HEK293 (cell line): ENCODE measurements around the gene PTK7.
A peak's percentile ranks its signal among the peaks of the same experiment; 100 is the strongest.

Experiments used
- GLI2 ChIP-seq: fragments of 450-650 bp; formaldehyde crosslinking; IDR thresholded peaks from 2 replicates; pipeline ENCODE4; 2017; ENCODE audit warnings: missing biosample characterization, missing genetic modification characterization, low read depth, borderline replicate concordance
- GLIS2 ChIP-seq: fragments of 450-650 bp; formaldehyde crosslinking; IDR thresholded peaks from 2 replicates; pipeline ENCODE4 v1.5.1; 2016; ENCODE audit warnings: missing biosample characterization, missing genetic modification characterization
- HIC1 ChIP-seq: fragments of 450-650 bp; formaldehyde crosslinking; IDR thresholded peaks from 2 replicates; pipeline ENCODE4 v1.5.1; 2016; ENCODE audit warnings: missing biosample characterization, missing genetic modification characterization
- IKZF3 ChIP-seq: fragments of 450-650 bp; IDR thresholded peaks from 2 replicates; pipeline ENCODE4 v1.5.0; 2018; ENCODE audit warnings: missing biosample characterization, mild to moderate bottlenecking, missing genetic modification characterization, moderate library complexity
- OSR2 ChIP-seq: fragments of 450-650 bp; formaldehyde crosslinking; IDR thresholded peaks from 2 replicates; pipeline ENCODE4 v1.5.1; 2016; ENCODE audit warnings: missing biosample characterization, missing genetic modification characterization
- PATZ1 ChIP-seq: fragments of 450-650 bp; formaldehyde crosslinking; IDR thresholded peaks from 2 replicates; pipeline ENCODE4 v1.5.1; 2016; ENCODE audit warnings: missing biosample characterization, missing genetic modification characterization
- PRDM1 ChIP-seq: fragments of 450-650 bp; formaldehyde crosslinking; IDR thresholded peaks from 2 replicates; pipeline ENCODE4; 2016; ENCODE audit warnings: missing biosample characterization, missing genetic modification characterization
- SETDB1 ChIP-seq: IDR thresholded peaks from one replicate; pipeline ENCODE4 v1.6.1; 2017; ENCODE audit warnings: mild to moderate bottlenecking, low read length, moderate library complexity, mixed read lengths; ENCODE audit not compliant: insufficient read length
- ZBTB44 ChIP-seq: fragments of 450-650 bp; IDR thresholded peaks from 2 replicates; pipeline ENCODE4 v1.5.1; 2018; ENCODE audit warnings: missing biosample characterization, mild to moderate bottlenecking, missing genetic modification characterization
- ZBTB48 ChIP-seq: fragments of 450-650 bp; formaldehyde crosslinking; IDR thresholded peaks from 2 replicates; pipeline ENCODE4 v1.5.1; 2016; ENCODE audit warnings: missing biosample characterization, missing genetic modification characterization
- ZBTB7A ChIP-seq: fragments of 450-650 bp; formaldehyde crosslinking; IDR thresholded peaks from 2 replicates; pipeline ENCODE4 v1.5.1; 2016; ENCODE audit warnings: low read depth, missing biosample characterization, missing genetic modification characterization
- ZNF114 ChIP-seq: fragments of 450-650 bp; formaldehyde crosslinking; IDR thresholded peaks from 2 replicates; pipeline ENCODE4 v1.5.0; 2017; ENCODE audit warnings: missing biosample characterization, missing genetic modification characterization
- ZNF155 ChIP-seq: fragments of 450-650 bp; formaldehyde crosslinking; IDR thresholded peaks from 2 replicates; pipeline ENCODE4 v1.5.1; 2016; ENCODE audit warnings: missing biosample characterization, missing genetic modification characterization
- ZNF169 ChIP-seq: fragments of 450-650 bp; formaldehyde crosslinking; IDR thresholded peaks from 2 replicates; pipeline ENCODE4 v1.5.1; 2016; ENCODE audit warnings: missing biosample characterization, missing genetic modification characterization
- ZNF19 ChIP-seq: fragments of 450-650 bp; formaldehyde crosslinking; IDR thresholded peaks from 2 replicates; pipeline ENCODE4; 2016; ENCODE audit warnings: missing biosample characterization, missing genetic modification characterization, low read depth
- ZNF214 ChIP-seq: fragments of 450-650 bp; formaldehyde crosslinking; IDR thresholded peaks from 2 replicates; pipeline ENCODE4 v1.5.1; 2017; ENCODE audit warnings: missing biosample characterization, mild to moderate bottlenecking, missing genetic modification characterization, borderline replicate concordance
- ZNF26 ChIP-seq: fragments of 450-650 bp; formaldehyde crosslinking; IDR thresholded peaks from 2 replicates; pipeline ENCODE4 v1.5.1; 2016; ENCODE audit warnings: missing biosample characterization, missing genetic modification characterization
- ZNF366 ChIP-seq: fragments of 450-650 bp; formaldehyde crosslinking; conservative IDR thresholded peaks from 2 replicates; pipeline ENCODE4 v1.5.1; 2016; ENCODE audit warnings: missing biosample characterization, missing genetic modification characterization
- ZNF473 ChIP-seq: fragments of 450-650 bp; formaldehyde crosslinking; IDR thresholded peaks from 2 replicates; pipeline ENCODE4 v1.5.1; 2017; ENCODE audit warnings: missing biosample characterization, missing genetic modification characterization
- ZNF518A ChIP-seq: fragments of 450-650 bp; formaldehyde crosslinking; conservative IDR thresholded peaks from 2 replicates; pipeline ENCODE4 v1.5.1; 2016; ENCODE audit warnings: low read depth, missing biosample characterization, missing genetic modification characterization
- ZNF623 ChIP-seq: fragments of 450-650 bp; formaldehyde crosslinking; IDR thresholded peaks from 2 replicates; pipeline ENCODE4 v1.5.1; 2016; ENCODE audit warnings: missing biosample characterization, missing genetic modification characterization
- ZNF629 ChIP-seq: fragments of 450-650 bp; formaldehyde crosslinking; IDR thresholded peaks from 2 replicates; pipeline ENCODE4 v1.5.1; 2017; ENCODE audit warnings: missing biosample characterization, missing genetic modification characterization
- ZNF639 ChIP-seq: fragments of 450-650 bp; formaldehyde crosslinking; IDR thresholded peaks from 2 replicates; pipeline ENCODE4 v1.5.1; 2016; ENCODE audit warnings: missing biosample characterization, missing genetic modification characterization
- ZNF792 ChIP-seq: fragments of 450-650 bp; formaldehyde crosslinking; IDR thresholded peaks from 2 replicates; pipeline ENCODE4 v1.5.1; 2016; ENCODE audit warnings: missing biosample characterization, missing genetic modification characterization

PTK7 gene

GRCh38 chr6:43060034-43060754 lies 15.9 kb upstream of the PTK7 start (continued):
- TF ChIP-seq ZNF518A (tag by site-specific recombination), result no peak
- no peak for TF ChIP-seq ZBTB7A (tag by site-specific recombination)
- no peak for TF ChIP-seq ZNF169 (tag by site-specific recombination)
- 0 out of 2 replicates have a peak, but pooled peaks have one; percentile 4 for TF ChIP-seq ZNF366 (tag by site-specific recombination)
- TF ChIP-seq GLI2, result no peak
- no peak for TF ChIP-seq ZNF629 (tag by site-specific recombination)
- no peak for TF ChIP-seq ZBTB44
- no peak for TF ChIP-seq SETDB1
- no peak for TF ChIP-seq ZNF639 (tag by site-specific recombination)
- TF ChIP-seq ZNF473 (tag by site-specific recombination), result no peak
- TF ChIP-seq HIC1 (tag by site-specific recombination), result no peak
- TF ChIP-seq ZNF155 (tag by site-specific recombination), result no peak
- TF ChIP-seq ZNF792 (tag by site-specific recombination), result no peak
- no peak for TF ChIP-seq ZNF214 (tag by site-specific recombination)
- no peak for TF ChIP-seq ZNF19 (tag by site-specific recombination)
- no peak for TF ChIP-seq ZNF26 (tag by site-specific recombination)
- no peak for TF ChIP-seq ZNF623 (tag by site-specific recombination)
- TF ChIP-seq GLIS2 (tag by site-specific recombination), result 0 out of 2 replicates have a peak, but pooled peaks have one; percentile 7
- no peak for TF ChIP-seq PRDM1 (tag by site-specific recombination)
- TF ChIP-seq PATZ1 (tag by site-specific recombination), result 0 out of 2 replicates have a peak, but pooled peaks have one; percentile 2
- TF ChIP-seq IKZF3, result no peak
- TF ChIP-seq OSR2 (tag by site-specific recombination), result no peak
- no peak for TF ChIP-seq ZNF114 (tag by site-specific recombination)
- TF ChIP-seq ZBTB48 (tag by site-specific recombination), result peak; percentile 22; the same call in 1 of the 2 replicates
